Medulla oblongata (tissue), 1 donor: ENCODE measurements around the gene TNFSF15.
"Not testable (repeated sequence)": the region's sequence is repeated elsewhere in the genome, so short reads cannot be mapped to it uniquely, and the experiment has no call there.

Experiments
- DNase-seq: peaks from one replicate; pipeline ENCODE4 v3.0.0-alpha.2; 2015; ENCODE audit errors: extremely low spot score

Gene TNFSF15

DNA sequence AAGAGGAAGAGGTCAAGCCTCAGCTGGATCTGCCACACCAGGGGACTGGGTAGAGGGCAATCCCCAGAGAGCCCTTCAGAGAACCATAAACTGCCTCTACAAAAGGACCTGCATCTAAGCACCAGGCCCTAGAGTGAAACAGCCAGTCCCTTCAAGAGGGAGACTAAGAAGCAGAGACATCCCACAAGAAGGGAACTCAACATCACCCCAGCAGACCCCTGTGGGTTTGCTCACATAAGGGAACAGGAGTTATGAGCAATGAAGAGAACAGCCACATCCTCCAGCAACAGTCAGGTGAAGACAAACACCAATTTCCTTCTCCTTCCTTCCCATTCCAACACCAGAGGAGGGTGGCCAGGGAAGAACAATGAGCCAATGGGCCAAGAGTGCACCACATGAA, 48.9 kb downstream of the TNFSF15 start:
- DNase-seq, result no peak

DNA sequence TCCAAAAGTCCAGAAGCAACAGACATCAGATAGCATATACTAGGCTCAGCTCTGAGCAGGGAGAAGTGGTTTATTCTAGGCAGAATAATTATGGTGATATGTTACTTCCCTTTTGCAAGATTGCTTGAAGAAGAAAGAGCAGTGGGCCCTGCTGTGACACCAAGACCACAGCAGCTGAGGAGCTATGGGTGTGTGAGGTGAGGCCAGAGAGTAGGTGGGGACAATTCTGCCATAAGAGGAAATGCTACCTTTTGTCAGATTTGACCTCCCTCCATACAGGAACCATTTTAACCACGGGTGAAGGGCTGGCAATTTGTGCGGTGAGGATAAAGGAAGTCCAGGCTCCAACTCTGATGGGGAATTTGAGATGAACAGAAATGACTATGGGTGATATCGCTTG, 51.3 kb downstream of the TNFSF15 start:
- no peak for DNase-seq

DNA sequence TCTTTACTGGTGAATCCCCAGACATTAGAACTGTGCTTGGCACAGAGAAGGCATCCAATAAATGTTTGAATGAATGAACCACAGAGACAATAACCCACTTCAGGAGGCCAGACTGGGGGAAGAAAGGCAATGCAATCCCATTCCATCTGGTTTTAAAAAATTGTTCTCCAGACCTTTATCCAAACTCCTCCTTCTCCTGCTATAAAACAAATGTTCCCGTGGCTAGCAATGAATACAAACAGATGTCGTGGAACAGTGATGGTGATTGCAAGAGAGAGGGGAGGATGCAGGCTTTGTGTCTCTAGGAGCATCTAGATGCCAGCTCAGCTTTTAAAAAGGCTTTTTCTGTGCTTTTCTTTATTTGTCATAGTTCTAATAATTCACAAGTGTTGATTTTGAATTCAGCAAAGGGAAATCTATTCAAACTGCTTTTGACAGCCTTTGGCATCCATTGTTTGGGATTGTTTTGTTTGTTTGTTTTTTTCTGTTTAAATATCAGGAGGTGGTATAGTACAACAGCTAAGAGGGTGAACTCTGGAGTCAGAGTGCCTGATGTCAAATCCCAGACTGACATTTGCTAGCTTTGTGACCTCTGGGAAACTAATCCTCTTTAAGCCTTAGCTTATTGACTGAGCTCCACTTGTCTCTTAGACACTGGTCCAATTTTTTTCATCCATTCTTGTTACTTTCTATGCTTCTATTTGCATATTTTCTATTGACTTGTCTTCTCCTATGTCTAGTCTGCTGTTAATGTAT, 59.1 kb downstream of the TNFSF15 start:
- DNase-seq, result no peak

DNA sequence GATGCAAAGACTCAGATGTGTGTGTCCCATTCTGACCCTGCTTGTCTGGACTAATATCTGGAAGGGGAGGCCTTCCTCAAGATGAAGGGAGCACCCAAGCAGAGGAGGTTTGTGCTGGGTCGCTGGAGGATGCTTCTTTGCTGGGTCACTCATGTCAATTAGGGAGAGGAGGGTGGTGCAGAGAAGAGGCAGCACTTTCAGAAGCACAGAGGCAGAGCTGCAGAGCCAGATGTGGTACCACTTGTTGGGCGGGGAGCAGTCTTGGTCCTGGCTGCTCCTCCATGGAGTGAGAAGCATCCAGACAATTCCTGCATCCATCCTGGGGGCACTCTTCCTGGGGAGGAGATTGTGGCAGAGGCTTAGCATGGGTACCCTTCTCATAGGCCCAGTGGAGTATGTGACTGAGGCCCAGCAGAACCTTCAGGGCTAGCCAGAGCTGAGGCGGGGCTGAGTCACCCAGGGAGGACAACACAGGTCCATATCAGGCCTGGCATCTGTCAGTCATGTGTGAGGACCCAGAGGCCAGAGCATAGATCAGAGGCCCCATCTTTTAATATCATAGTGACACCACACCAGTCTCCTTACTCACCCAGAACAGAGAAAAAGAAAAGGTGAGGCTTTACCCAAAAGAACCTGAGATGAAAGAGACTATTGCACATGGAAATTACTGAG, 59.8 kb downstream of the TNFSF15 start:
- DNase-seq, result no peak

DNA sequence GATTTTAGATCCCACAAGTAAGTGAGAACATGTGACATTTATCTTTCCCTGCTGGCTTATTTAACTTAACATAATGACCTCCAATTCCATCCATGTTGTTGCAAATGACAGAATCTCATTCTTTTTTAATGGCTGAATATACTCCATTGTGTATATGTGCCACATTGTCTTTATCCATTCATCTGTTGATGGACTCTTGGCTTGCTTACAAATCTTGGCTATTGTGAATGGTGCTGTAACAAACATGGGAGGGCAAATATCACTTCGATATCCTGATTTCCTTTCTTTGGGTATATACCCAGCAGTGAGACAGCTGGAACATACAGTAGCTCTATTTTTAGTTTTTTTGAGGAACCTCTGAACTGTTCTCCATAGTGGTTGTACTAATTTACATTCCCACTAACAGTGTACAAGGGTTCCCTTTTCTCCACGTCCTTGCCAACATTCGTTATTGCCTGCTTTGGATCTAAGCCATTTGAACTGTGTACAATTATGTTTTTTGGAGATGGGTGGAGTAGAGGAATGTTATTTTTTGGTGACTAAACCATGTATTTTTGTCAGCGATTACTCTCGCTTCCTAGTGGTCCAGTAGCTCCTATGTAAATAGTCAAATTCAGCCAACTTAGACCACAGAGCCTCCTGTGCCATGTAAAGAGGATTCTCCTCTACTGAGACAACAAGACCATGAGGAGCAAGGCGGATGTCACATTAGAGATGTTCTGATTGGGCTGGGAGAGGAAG, 60.6 kb downstream of the TNFSF15 start:
- DNase-seq, result peak; percentile 44

DNA sequence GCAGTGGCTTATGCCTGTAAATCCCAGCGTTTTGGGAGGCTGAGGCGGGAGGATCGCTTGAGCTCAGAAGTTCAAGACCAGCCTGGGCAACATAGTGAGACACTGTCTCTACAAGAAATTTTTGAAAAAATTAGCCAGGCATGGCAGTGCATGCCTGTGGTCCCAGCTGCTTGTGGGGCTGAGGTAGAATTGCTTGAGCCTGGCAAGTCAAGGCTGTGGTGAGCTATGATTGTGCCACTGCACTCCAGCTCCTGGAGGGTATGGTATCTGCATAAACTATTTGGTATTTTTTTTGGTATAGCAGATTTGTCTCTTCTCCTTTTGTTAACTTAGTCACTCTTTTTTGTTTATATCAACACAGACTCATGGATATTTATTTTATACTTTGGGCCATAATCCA, 62.4 kb downstream of the TNFSF15 start:
- DNase-seq, result no peak

DNA sequence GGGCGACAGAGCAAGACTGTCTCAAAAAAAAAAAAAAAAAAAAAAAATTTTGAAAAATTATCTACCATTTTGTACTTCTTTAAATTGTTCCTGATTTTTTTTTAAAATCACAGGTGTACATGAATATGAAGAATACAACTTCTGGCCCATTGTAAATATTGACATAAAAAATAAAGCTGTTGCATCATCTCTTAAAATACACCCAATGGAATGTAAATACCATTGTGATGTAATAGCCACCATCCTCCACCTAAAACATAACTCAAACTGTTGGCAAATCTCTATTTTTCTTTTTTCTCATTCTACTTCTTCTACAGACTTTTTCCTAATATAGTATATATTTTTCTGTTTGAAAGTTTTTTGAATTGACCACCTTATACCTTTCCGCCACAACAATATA, 62.9 kb downstream of the TNFSF15 start:
- no peak for DNase-seq

DNA sequence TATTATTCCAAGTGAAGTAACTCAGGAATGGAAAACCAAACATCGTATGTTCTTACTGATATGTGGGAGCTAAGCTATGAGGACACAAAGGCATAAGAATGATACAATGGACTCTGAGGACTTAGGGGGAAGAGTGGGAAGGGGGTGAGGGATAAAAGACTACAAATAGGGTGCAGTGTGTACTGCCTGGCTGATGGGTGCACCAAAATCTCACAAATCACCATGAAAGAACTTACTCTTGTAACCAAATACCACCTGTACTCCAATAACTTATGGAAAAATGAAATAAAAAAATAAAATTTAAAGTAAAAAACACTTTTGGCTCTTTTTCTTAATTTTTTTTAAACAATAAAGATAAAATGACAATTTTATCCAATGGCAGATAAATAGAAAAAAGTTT, 64.3 kb downstream of the TNFSF15 start:
- DNase-seq, result not testable (repeated sequence)

DNA sequence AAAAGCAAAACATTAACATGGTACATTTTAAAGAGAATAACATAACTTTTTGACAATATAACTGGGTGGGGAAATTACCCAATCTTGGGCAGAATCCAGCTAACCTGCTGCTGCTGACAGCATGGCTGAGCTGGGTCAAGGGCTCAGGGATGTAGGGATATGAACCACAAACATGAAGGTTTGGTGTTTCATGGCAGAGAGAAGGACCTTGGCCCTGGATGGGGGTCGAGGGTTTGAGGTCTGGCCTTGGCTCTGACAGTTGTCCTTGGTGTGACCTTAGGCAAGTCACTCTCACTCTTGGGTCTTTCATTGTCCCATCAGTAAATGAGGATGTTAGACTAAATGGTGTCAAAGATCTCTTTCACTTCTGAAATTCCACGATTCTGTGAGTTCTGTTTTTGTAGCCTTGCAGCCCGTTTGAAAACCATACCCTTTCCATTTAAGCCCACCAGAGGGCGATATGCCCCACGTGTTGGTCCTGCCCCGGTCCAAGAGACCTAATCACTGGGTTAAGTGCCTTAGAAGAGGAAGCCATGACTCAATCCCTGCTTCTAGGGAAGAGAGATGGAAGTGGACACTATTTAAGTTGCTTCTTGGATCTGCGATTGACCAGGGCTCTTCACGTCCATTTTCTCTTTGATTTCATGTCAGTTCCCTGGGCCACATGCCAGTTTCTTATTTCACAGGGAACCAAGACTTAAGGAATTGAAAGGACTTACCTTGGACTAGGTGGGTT, 67.1 kb downstream of the TNFSF15 start:
- peak; percentile 92 for DNase-seq

DNA sequence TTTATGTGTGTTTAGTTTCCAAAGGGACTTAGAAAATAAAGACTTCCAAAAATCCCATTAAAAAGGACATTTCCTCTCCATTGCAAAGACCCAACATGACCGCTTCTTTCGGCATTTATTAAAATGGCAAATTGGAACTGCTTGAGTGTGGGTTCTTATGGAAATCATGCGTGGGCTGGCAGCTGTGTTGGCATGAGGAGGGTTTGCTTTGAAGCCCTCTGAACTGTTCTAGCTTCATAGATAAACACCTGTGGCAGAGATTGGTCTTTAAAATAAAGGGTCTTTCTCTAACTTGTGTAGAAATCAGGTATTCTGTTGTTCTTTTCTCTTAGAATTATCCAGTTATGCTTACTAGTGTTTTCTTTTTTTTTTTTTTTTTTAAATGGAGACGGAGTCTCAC, 68.0 kb downstream of the TNFSF15 start:
- DNase-seq, result no peak

DNA sequence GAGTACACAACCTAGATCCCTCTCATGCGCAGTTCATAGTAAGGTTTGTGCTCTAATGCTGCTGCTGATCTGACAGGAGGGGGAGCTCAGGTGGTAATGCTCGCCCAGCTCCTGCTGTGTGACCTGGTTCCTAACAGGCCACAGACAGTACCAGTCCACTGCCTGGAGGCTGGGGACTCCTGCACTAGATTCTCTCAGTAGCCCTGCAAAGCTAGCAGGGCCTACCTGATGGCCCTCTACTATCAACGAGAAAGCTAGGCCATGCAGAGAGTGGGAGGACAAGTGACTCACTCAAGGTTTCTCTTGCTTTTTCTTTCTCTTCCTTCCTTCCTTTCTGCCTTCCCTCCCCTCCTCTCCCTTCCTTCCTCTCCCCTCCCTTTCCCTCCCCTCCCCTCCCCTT, 68.7 kb downstream of the TNFSF15 start:
- DNase-seq, result no peak

DNA sequence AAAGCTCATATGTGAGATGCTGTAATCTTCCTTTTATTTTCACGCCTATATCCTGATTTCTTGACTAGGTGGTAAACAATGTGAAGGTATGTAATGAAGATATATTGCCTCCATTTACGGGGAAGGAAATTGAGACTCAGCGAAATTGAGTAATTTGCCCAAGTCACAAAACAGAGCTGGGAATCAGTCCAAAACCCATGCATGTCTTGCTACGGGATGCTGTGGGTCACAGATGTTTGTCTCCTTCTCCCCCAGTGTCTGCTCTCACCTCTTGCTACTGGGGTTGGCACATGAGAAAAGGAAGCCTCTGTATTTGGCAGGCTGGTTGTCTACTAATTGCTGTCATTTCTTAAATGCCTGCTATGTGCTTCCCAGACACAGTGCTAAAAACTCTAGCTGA, 70.1 kb downstream of the TNFSF15 start:
- no peak for DNase-seq

DNA sequence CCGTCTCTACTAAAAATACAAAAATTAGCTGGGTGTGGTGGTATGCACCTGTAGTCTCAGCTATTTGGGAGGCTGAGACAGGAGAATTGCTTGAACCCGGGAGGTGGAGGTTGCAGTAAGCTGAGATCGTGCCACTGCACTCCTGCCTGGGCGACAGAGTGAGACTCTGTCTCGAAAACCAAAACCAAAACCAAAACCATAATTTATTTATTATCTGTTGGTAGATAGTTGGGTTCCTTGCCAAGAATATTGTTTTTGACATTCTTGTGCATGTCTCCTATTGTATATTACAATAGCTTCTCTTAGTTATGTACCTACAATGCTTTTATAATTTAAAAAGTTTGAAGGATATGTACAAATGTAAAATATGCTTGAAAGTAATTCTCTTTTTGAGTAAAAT, 70.7 kb downstream of the TNFSF15 start:
- not testable (repeated sequence) for DNase-seq
